Activated CD4-positive, CD25-positive, alpha-beta regulatory T cell treated with anti-CD3 and anti-CD28 coated beads, Interleukin-2, amount 50 U/mL, for 24 hours (primary cell): ENCODE data around the gene GTF2A1L.
"Not testable (repeated sequence)": the region's sequence is repeated elsewhere in the genome, so short reads cannot be mapped to it uniquely, and the experiment has no call there.

Source experiments
- ATAC-seq, 2 donors: fragments of 150-1000 bp; cut with Tn5 transposase; one replicate each; pipeline ENCODE4 v1.10.0; 2021; ENCODE audit warnings: mild to moderate bottlenecking in 1 of 2, moderate library complexity in 1 of 2

Gene GTF2A1L, protein sequence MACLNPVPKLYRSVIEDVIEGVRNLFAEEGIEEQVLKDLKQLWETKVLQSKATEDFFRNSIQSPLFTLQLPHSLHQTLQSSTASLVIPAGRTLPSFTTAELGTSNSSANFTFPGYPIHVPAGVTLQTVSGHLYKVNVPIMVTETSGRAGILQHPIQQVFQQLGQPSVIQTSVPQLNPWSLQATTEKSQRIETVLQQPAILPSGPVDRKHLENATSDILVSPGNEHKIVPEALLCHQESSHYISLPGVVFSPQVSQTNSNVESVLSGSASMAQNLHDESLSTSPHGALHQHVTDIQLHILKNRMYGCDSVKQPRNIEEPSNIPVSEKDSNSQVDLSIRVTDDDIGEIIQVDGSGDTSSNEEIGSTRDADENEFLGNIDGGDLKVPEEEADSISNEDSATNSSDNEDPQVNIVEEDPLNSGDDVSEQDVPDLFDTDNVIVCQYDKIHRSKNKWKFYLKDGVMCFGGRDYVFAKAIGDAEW

DNA sequence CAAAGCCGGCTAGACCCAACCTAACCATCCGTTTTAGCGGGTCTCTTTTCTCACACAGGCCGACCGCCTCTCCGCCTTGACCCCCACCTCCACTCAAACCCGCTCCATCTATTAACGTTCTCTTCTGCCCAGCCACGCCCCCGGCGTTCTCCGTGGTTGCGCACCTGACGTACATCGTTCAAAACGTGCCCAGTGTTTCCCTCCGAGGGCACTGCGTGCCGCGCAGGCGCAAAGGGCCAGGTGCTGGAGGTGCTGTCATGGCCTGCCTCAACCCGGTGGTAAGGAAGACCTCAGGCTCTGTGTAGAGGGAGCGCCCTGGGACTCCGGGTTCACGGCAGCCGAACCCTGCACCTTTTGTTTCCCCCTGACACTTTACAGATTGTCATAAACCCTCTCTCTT lies at the start of gene GTF2A1L:
Gene GTF2A1L (plus strand): TSS at position 239 of the 400 bp plus-strand sequence. CDS start 19 bp downstream, at position 258.
- ATAC-seq: no peak

DNA sequence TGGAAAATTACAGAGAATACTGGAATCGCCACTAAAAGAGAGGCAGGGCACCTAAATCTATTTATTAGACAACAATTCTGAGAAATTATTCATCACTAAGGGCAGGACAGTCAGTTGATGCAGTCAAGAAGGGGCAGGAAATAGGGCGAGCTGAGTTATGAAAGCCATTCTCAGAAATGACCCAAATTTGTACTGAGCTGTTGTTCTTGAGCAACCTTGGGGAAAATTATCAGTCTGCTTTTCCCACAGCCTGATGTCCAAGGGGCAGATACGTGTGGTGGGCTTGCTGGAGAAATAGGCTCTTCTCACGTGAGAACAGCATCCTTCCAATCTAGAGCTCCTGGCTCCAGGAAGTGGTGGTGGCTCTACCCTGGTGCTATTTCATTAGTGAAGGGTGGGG lies 49.1 kb upstream of the GTF2A1L start:
- ATAC-seq: no peak

DNA sequence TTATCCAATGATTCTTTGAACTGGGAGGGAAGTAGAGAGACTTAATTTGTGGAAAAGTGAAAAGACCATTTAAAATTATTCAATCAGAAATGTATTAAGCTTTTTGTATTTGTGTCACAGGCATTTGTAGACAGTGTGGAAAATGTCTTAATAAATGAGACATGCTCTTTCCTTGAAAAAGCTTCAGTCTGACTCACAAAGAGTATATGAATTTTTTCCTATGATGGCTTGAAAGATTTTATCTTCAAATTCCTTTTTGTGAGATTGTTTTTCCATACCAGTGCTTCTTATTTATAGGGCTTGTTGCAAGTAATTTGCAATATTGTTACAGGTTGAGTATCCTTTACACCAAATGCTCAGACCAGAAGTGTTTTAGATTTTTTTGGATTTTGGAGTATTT lies 48.2 kb upstream of the GTF2A1L start:
- no peak for ATAC-seq

DNA sequence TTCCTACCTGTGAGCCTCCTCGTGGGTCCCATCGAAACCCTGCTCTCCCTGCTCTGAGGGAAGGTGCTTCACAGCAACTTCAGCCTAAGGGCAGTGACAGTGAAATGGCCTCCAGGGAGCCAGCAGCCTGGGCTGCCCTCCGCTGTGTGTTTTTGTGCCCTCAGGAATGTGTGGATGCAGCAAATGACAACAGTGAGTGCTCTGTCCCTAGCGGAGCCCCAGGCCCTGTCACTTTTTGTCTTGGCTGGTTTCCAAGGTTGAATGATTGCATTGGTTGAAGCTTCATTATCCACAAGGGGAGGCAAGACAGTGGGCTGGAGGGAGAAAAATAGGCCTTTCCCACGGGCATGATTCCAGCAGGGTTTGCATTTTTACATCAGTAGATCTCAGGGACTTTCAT lies 44.8 kb upstream of the GTF2A1L start:
- no peak for ATAC-seq

DNA sequence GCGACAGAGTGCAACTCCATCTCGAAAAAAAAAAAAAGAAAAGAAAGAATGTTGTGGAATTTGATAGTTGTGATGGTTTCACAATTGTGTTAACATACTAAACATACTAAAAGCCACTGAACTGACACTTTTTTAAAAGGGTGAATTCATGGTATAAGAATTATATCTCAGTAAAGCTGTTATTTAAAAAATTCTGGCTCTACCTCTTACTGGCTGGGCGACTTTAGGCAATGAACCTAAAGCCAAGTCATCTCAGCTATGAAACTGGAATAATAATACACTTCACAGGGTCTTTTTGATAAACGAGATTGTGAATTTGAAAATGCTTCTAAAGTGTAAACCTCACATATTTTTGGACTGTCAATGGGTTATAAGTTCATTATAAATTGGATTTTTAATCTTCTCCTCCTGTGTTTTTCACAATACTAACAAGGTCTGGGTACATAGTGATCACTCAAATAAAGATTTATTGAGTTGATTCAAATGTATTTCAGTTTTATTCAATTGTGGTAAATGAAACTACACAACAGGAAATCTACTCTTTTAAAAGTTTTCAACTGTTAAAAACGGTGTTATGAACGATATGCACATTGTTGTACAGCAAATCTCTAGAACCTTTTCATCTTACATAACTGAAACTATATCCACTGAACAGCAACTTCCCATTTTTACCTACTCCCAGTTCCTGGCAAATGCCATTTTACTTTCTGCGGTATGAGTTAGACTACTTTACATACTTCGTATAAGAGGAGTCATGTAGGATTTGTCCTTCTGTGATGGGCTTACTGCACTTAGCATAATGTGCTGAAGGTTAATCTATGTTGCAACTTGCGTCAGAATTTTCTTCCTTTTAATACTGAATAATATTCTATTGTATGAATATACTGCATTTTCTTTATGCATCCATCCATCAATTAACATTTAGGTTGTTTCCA lies 43.0 kb upstream of the GTF2A1L start:
- no peak for ATAC-seq

DNA sequence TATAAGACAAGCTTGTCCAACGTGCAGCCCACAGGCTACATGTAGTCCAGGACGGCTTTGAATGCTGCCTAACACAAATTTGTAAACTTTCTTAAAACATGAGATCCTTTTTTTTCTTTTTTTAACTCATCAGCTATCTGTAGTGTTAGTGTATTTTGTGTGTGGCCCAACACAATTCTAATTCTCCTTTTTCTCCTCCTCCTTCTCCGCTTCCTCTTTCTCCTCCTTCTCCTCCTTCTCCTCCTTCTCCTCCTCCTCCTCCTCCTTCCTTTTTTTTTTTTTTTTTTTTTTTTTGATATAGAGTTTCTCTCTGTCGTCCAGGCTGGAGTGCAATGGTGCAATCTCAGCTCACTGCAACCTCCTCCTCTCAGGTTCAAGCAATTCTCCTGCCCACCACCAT lies 39.3 kb upstream of the GTF2A1L start:
- ATAC-seq: no peak

DNA sequence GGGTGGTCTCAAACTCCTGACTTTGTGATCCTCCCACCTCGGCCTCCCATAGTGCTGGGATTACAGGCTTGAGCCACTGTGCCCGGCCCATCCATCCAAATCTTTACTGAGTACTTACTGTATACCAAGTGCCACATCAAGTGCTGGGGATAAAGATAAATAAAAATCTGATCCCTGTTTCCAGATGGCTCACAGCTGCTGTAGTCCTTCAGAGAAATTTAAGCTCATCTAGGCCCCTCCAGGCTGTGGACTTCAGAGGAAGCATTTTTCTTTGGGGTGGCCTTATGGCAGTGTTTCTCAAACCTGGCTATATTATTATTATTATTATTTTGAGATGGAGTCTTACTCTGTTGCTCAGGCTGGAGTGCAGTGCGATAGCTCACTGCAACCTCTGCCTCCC lies 33.7 kb upstream of the GTF2A1L start:
- no peak for ATAC-seq

DNA sequence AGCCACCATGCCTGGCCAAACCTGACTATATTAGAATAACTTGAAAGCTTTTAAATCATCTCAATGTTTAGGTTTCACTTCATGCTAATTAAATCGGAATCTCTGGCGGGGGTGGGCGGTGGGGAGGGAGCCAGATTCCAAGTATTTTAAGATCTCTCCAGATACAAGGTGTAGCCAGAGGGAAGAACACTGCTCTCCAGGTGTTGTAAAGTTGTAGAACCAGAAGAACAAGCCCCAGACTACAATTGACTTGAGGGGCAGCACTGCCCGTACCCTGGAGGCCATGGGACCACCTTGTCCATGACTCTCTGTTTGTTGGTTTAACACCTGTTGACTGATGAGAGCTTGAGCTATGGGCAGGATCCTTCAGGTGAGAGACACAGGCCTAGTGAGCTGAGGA lies 33.1 kb upstream of the GTF2A1L start:
- ATAC-seq: no peak

DNA sequence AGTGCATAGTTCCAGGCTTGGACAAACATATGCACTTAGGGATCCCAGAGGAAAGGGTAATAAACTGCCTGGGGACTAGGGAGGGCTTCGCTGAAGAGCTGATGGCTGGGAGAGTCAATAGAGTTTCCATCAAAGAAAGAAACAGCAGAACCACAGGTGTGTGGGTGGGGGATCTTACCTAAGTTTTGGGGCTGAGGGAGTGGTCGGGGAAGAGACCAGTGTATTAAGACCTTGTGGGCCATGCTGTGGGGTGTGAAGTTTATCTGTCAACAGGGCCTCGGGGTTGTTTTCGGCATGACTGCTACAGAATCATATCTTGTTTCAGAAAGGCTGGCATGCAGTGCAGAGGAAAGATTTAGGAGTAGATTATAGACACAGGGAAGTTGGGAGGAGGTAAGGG lies 31.2 kb upstream of the GTF2A1L start:
- no peak for ATAC-seq

DNA sequence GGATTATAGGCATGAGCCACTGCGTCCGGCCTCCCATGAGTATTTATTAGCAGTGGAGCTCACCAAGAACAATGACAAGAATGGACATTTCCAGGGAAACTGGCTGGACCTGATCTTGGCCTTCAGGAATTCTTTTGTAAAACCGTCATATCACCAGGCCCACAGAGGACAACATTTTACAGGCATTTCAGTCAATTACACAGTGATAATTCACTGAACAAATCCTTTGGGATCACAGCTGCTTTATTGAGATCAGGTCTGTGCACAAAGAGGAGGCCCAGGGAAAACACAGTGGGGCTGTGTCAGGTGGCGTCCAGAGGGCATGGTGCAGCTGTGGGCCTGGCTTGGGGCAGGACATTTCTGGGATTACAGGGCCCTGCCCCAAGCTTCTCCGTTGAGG lies 30.1 kb upstream of the GTF2A1L start:
- ATAC-seq: no peak

DNA sequence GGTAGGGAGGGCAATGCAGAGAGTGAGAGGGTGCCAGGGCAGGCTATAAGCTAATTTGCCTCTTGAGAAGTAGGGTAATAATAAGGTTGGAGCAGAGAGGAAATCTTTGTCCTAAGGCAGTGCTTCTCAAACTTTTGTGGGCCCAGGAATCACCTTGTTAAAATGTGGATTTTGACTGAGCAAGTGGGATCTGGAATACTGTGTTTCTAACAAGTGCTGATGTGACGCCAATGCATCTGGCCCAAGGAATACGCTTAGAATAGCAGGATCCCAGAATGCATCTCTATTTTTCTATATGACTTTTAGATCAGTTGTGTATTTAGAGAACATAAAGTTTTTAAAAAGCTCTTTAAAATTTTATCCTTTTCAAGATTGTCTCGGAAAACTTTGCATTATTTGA lies 29.7 kb upstream of the GTF2A1L start:
- no peak for ATAC-seq

DNA sequence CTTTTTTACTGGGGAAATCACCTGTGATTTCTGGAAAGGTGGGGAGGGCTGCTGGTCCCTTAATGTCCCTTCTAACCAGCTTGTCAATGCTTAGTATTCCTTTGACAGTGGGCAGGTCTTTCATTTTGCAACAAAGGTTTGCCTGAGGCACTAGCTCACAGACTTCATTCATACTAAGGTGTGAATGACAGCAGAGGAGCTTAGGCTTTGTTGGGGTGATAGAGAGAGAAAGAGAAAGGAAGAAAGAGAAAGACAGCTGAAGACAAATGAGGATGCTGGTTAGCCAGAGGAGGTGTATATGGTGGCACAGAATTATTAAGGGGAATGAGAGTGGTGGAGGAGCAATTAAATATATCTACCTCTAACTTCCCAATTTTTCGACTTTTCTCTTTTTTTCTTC lies 28.9 kb upstream of the GTF2A1L start:
- no peak for ATAC-seq

DNA sequence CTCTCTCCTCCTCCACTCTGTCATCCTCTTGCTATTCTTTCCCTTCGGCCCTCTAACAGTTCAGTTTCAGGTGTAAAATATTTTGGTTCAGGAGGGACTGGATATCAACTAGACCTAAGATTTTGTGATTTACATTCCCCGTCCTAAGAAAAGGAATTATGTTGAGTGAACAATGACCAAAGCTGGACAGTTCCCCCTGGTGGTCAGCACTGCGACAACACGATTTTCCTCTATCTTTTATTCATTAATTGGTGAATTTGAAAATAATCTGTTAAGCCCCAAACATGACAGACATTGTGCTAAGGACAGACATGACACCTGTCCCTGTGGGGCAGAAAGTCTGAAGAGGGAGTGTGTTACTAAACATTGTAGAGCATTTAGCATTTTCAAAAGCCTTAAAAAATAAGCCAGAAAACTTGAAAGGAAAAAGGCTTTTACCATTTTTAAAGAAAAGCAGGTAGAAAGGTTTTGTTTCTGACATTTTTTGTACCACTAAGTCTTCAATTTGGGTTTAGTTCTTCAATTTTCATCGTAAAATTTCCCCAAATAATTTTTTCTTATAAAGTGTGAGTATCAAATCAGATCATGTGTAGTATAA lies 28.4 kb upstream of the GTF2A1L start:
- no peak for ATAC-seq

DNA sequence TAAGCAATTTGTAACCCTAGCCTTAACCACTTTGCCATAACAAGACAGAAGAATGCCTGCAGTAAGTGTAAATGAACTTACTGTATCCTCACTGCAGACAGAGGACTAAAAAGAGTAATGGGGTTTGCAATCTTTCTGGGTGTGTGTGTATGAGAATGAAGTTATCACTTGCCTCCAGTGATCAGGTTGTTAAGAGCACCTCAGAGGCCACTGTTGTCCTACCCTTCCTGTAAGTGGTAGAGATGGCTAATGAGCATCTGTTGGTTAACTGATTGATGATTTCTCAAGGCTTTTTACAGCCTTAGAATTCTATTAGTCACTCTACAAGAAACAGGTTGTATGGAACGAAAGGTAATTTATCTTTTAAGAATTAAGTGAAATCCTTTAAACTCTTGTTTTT lies 27.6 kb upstream of the GTF2A1L start:
- no peak for ATAC-seq

DNA sequence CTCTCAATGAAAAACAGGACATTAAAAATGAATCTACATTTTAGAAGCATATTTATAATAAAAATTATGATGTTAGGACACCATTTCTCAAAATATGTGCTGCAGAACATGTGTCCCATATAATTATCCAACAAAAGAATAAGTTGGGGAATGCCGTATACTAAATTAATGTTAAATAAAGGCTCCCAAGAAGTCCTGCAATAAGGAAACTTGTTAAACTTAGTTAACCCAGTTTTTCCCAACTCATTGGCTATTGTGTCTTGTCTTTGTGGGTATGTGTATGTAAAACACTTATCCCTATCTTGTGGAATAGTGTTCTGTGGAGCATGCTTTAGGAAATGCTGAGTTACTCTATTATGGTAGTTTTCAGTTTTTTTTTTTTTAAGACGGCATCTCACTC lies 25.6 kb upstream of the GTF2A1L start:
- ATAC-seq: no peak

DNA sequence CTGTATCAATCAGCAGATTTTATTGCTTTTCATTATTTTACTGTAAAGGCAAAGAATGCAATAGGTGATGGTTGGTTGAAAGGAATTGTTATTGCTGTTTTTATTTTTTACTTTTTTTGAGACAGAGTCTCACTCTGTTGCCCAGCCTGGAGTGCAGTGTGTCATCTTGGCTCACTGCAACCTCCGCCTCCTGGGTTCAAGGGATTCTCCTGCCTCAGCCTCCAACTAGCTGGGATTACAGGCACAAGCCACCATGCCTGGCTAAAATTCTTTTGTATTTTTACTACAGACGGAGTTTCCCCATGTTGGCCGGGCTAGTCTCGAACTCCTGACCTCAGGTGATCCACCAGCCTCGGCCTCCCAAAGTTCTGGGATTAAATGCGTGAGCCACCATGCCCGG lies 20.9 kb upstream of the GTF2A1L start:
- not testable (repeated sequence) for ATAC-seq

DNA sequence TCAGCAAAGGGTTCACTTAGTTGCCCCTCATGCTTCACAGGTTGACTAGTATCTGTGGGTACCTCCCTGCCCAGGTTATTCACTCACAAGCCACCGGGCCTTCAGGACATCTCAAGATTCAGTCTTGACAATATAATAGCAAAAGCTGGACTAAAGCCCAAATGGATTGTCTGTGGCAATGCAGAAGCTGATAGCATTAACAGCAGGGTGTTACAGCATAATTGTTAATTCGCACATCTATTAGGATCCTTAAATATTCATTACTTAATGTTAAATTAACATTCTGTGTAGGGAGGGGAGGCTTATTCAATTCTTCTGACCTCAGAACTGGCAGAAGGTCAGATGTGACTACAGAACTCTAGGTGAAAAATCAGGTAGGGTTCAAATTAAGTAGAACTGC lies 20.2 kb upstream of the GTF2A1L start:
- ATAC-seq: no peak

DNA sequence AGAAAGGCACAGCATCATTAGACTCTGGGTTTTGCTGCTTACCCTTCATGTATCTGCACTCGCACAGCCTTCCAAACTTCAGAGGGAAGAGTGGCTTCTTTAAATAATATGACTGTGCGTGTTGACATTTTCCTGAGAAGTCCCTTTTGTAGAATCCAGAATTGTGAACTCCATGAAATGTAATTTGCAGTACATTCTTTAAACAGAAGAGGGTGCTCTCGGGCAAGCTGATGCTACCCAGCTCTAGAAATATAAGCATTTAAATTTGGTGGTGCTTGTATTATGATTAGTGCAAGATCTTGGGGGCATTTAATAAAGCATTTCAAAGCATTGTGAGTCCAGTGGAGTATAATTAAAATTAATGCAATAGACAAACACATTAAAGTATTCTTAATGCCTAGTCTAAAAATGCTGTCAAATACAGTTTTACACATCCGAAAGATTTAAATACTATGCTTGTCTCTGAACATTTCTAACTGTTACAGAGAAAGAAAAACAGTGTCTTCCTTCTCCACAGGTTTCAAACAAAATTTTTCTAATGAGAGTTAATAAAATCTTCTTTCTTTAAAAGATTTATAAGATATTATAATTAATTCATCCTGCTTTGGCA lies 17.3 kb upstream of the GTF2A1L start:
- ATAC-seq: no peak

DNA sequence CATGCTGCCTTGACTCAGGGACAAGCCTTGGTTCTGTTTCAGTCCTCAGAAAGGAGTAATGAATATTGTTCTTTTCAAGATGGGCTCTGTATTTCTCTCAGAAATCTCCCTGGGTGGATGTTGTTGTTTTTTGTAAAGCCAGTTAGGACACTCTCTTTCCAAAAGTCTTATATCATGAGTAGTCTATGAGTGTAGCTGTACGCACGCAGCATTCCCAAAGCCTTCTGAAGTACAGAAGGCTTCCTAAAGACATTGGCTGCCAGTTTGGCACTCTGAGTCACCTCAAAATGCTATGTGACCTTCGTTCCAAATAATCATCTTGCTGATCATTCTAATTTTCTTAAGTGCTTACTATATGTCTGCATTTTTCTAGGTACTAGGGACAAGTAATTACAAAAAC lies 16.7 kb upstream of the GTF2A1L start:
- ATAC-seq: no peak

DNA sequence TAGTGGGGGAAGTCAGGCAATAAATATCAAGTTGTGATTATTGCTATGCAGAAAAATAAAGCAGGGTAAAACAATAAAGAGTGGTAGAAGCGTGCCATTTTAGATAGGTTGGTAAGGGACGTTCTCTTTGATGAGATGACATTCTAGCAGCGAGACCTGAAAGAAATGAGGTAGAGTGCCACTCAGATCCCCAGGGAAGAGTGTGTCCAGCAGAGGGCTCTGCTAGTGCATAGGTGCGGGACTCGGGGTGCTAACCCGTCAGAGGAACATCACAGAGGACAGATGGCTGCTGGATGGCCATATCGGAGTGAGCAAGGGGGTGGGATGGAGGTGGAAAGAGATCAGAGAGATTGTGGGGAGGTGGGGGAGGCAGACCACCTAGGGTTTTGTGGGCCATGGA lies 16.3 kb upstream of the GTF2A1L start:
- no peak for ATAC-seq

DNA sequence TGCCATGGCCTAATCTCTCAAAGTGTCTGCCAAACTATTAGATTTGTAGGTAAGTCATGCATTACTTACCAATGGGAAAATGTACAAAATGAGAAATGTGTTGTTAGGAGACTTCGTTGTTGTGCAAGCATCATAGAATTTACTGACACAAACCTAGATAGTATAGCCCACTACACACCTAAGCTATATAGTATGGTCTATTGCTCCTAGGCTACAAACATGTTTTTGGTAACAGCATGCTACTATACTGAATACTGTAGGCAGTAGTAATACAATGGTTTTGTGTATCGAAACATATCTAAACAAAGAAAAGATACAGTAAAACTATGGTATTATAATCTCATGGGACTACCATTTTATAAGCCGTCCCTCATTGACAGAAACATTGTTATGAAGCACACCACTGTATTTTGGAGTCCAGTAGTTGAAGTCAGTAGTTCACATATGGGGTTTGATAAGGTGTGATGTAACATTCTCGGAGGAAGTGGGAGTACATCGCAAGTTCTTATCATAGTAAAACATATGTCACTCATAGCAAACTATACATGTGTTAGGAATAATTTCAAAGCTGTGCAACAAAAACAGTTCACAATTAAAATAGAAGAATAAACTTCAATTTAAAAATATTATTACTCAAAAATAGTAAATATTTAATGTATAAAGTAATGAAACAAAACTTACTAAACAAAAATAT lies 12.0 kb upstream of the GTF2A1L start:
- no peak for ATAC-seq

DNA sequence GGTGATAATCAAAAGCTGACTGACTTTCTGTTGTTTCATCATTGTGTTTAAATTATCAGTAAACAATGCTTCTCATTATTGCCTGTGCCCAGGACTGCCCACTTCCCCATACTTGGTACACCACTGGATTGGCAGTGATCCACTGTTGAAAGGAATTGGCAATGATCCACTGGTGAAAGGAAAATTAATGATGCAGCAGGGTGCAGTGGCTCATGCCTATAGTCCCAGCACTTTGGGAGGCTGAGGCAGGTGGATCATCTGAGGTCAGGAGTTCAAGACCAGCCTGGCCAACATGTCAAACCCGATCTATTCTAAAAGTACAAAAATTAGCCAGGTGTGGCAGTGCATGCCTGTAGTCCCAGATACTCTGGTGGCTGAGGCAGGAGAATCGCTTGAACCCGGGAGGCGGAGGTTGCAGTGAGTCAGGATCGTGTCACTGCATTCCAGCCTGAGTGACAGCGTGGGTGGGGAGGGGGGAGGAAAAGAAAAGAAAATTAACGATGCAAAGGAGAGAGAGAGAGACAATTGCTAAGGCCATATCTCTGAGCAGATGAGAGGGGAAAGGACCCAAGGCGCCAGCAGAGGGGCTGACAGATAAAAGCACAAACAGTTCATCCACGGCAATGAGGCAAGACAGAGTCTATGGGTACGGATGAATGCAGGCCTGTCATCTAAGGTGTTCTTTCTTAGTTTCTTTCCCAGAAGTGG lies 10.2 kb upstream of the GTF2A1L start:
- ATAC-seq: no peak
